Type B pancreatic cell (in vitro differentiated cells): Measurements from ENCODE around the gene CPNE4. TPM values are rescaled to one million over a fixed set of nuclear protein-coding genes. Genes with fewer than 3 reads are reported as not detected.

Experiments used
- DNase-seq: peaks from one replicate; pipeline ENCODE4 v3.0.0; 2021; ENCODE audit warnings: mixed read lengths; ENCODE audit not compliant: unreplicated experiment; ENCODE audit errors: extremely low spot score
- H3K27ac Mint-ChIP-seq: 2 replicates; pipeline ENCODE4 v1.8.0; 2021; ENCODE audit warnings: mild to moderate bottlenecking, mixed read lengths
- H3K27me3 Mint-ChIP-seq: 2 replicates; pipeline ENCODE4 v1.8.0; 2021; ENCODE audit warnings: mixed read lengths
- H3K36me3 Mint-ChIP-seq: 2 replicates; pipeline ENCODE4 v1.8.0; 2021; ENCODE audit warnings: mixed read lengths
- H3K4me1 Mint-ChIP-seq: one replicate; pipeline ENCODE4 v1.8.0; 2021; ENCODE audit warnings: mixed read lengths; ENCODE audit not compliant: unreplicated experiment
- H3K4me3 Mint-ChIP-seq: 2 replicates; pipeline ENCODE4 v1.8.0; 2021; ENCODE audit warnings: mild to moderate bottlenecking, mixed read lengths
- H3K9me3 Mint-ChIP-seq: 2 replicates; pipeline ENCODE4 v1.8.0; 2021; ENCODE audit warnings: mixed read lengths
- total RNA-seq: library from RNA; stranded (reverse); gene quantifications from 2 replicates; pipeline ENCODE4 v1.2.1, GENCODE V29; 2021; ENCODE audit warnings: low replicate concordance
- TF ChIP-seq, protein P1 (sequence below): fragments of 200-600 bp; sonication (generic); conservative IDR thresholded peaks from 2 replicates; pipeline ENCODE4 v1.5.0; 2021; ENCODE audit warnings: antibody characterized with exemption, mild to moderate bottlenecking

The CPNE4 gene
- total RNA-seq, 1 donor from 2014 or later = 5.2 TPM

DNA sequence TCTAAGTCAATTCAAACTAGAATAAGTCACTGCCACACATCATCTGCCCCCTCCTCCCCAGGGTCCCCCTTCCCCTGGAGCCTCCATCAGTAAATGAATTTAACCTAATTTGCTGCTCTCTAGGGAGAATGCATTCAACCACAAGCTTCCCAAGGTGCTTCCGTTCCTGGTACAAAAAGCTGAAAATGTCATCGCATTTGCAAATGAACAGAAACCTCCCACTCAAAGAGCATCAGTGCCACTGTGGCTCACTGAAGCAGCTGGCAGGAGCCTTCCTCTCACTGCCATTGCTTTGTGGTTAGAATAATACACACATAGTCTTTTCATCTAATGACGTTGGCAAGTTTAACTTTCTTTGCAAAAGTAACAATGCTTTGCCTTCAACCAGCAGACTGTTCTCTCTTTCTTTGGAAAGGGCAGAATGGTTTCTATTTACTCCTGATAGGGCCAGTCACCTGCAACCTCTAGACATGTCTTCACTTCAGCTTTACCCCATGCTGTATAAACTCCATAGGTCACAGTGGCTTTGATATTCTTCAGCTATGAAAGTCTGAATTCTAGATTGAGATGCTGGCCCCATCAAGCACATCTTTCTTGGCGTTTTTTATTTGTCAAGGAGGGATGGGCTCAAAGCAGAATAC lies 238.1 kb downstream of the CPNE4 start:
- Mint-ChIP-seq H3K9me3 (no peaks in the 10 kb centered on the region), H3K36me3 (no peaks in the 10 kb centered on the region), H3K27ac (no peak overlapping the region), H3K4me3 (no peak overlapping the region), H3K4me1 (no peaks in the 10 kb centered on the region), H3K27me3 (peaks cover 9% of the 10 kb centered on the region)
- no peak for DNase-seq
- TF ChIP-seq, protein P1, sequence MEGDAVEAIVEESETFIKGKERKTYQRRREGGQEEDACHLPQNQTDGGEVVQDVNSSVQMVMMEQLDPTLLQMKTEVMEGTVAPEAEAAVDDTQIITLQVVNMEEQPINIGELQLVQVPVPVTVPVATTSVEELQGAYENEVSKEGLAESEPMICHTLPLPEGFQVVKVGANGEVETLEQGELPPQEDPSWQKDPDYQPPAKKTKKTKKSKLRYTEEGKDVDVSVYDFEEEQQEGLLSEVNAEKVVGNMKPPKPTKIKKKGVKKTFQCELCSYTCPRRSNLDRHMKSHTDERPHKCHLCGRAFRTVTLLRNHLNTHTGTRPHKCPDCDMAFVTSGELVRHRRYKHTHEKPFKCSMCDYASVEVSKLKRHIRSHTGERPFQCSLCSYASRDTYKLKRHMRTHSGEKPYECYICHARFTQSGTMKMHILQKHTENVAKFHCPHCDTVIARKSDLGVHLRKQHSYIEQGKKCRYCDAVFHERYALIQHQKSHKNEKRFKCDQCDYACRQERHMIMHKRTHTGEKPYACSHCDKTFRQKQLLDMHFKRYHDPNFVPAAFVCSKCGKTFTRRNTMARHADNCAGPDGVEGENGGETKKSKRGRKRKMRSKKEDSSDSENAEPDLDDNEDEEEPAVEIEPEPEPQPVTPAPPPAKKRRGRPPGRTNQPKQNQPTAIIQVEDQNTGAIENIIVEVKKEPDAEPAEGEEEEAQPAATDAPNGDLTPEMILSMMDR = no peak

DNA sequence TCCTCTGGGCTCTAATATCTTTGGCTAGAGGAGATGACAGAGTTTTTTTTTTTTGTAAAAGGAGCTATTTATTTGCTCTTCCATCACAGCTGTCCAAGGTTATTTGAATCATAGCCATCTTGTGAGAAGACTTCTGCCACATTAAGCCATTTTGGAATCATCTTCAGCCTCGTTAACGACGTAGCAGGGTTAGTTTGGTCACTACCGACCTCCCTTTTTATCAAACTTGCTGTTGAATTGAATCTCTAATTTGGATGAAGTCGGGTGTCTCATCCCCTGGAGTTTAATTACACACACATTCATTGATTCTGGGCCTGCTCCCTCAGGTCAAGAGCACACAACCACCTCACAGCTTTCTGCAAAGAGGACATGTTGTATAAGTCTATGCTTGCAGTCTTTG lies 238.7 kb downstream of the CPNE4 start:
- no peaks in the 10 kb centered on the region for H3K36me3 Mint-ChIP-seq
- DNase-seq = no peak
- no peak overlapping the region for H3K4me3 Mint-ChIP-seq
- H3K27ac Mint-ChIP-seq = no peak overlapping the region
- H3K27me3 Mint-ChIP-seq = peaks cover 9% of the 10 kb centered on the region
- no peaks in the 10 kb centered on the region for H3K4me1 Mint-ChIP-seq
- no peaks in the 10 kb centered on the region for H3K9me3 Mint-ChIP-seq
- TF ChIP-seq, protein P1 = no peak

DNA sequence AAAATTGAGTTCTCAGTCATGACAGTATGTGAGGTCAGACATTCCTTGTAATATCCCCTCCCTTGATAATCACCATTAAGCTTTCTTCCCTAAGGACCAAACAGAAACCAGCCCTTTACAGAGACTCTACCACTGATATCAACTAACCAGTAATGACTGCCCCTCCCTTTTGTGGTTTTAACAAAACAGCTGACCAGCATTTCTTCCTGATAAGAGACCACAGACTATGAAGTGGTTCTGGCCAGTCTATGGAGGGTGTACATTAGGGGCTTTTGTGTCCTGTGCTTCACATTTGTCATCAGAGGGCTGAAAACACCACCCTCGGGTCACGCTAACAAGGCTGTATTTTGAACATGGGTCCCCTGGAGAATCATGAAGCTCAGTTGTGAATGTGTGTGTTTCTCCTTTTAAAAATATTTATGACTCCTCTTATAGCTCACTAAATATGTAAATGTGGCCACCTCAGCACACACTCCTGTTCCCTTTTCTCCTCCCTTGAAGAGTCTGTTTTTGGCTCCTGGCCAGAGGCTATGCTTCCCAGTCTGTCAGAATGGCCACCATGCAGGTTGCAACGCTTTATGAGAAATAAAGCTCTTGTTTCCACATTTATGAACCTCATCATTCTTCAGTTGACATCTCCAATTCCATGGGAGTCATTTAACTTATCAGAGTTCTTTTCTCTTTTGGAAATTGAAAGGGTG lies 239.3 kb downstream of the CPNE4 start:
- Mint-ChIP-seq H3K36me3 (no peaks in the 10 kb centered on the region), H3K4me1 (no peaks in the 10 kb centered on the region), H3K4me3 (no peak overlapping the region), H3K27ac (no peak overlapping the region), H3K27me3 (peaks cover 9% of the 10 kb centered on the region), H3K9me3 (no peaks in the 10 kb centered on the region)
- DNase-seq = no peak
- TF ChIP-seq, protein P1 = no peak

DNA sequence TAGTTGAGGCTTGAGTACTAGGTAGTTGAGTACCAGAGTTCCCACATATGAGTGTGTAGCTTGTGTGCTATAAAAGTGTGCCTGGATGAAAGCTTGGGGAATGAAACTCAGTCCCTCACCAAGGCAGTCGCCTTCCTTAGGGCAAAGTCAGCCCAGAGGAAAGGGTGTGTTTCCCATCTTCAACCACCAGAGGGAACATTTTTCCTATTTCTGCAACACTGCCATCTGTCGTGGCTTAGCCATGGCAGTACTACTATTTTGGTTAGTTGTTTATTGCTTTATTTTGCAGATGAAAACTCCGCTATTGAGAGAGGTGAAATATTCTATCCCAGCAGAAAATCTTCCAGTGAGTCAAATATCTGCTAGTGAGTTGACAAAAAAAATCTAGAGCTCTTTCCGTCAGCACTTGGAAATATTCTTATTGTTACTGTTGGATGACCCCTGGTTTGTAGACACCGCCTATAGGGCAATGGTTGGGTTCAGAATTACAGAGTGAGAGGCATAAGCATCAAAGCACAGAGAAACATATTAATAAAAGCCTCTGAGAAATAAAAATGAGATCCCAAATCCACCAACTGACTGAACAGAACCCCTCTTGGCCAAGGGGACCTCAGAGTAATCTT lies 239.9 kb downstream of the CPNE4 start:
- no peaks in the 10 kb centered on the region for H3K9me3 Mint-ChIP-seq
- H3K4me1 Mint-ChIP-seq = no peaks in the 10 kb centered on the region
- peaks cover 13% of the 10 kb centered on the region for H3K27me3 Mint-ChIP-seq
- no peak overlapping the region for H3K27ac Mint-ChIP-seq
- DNase-seq = no peak
- no peaks in the 10 kb centered on the region for H3K36me3 Mint-ChIP-seq
- TF ChIP-seq, protein P1 = peak; percentile 86
- no peak overlapping the region for H3K4me3 Mint-ChIP-seq

DNA sequence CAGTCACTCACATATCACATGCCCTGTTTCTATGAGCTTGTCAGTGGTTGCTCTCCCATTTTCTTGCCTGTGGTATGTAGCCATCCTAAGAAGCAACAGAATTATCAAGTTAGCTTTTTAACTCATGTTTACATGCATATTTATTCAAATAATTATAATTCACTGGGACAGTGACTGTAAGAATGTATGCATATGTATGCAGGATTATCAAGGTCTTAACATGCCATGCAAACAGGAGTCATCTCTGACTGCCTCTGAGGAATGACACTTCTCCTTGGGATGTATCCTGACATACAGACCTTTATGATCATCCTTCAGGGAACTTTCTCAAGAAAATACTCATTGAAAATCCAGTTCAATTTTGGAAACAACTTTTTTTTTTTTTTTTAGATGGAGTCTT lies 240.9 kb downstream of the CPNE4 start:
- TF ChIP-seq, protein P1 = no peak
- Mint-ChIP-seq H3K27me3 (peaks cover 15% of the 10 kb centered on the region), H3K9me3 (no peaks in the 10 kb centered on the region), H3K4me1 (no peaks in the 10 kb centered on the region), H3K36me3 (no peaks in the 10 kb centered on the region), H3K27ac (no peak overlapping the region), H3K4me3 (no peak overlapping the region)
- no peak for DNase-seq
